Activated naive CD4-positive, alpha-beta T cell treated with anti-CD3 and anti-CD28 coated beads for 36 hours (primary cell): ENCODE results near the gene MGARP. TPM values are rescaled to one million over a fixed set of nuclear protein-coding genes. Genes with fewer than 3 reads are reported as not detected.
A peak's percentile ranks its signal among the peaks of the same experiment; 100 is the strongest.

Source experiments
- CTCF ChIA-PET: fragments of 350-600 bp; sonication (Branson Sonifier 250); formaldehyde crosslinking; loops from one replicate; lab custom pipeline; 2021; ENCODE audit warnings: antibody characterized with exemption; lab: Charles Lee
- DNase-seq: peaks from one replicate; pipeline ENCODE4 v3.0.0-alpha.2; 2020
- H3K27ac Mint-ChIP-seq: one replicate; pipeline ENCODE4 v1.8.0; 2021; ENCODE audit warnings: mild to moderate bottlenecking, mixed read lengths
- H3K27me3 Mint-ChIP-seq: one replicate; pipeline ENCODE4 v1.8.0; 2021; ENCODE audit warnings: low read depth, mixed read lengths
- H3K36me3 Mint-ChIP-seq: one replicate; pipeline ENCODE4 v1.8.0; 2021; ENCODE audit warnings: low read depth, mixed read lengths
- H3K4me1 Mint-ChIP-seq: one replicate; pipeline ENCODE4 v1.8.0; 2021; ENCODE audit warnings: low read depth, mixed read lengths
- H3K4me3 Mint-ChIP-seq: one replicate; pipeline ENCODE4 v1.8.0; 2021; ENCODE audit warnings: mild to moderate bottlenecking, moderate library complexity, mixed read lengths
- H3K9me3 Mint-ChIP-seq: one replicate; pipeline ENCODE4 v1.8.0; 2021; ENCODE audit warnings: mixed read lengths
- intact Hi-C: fragments of 100-400 bp; cut with micrococcal nuclease; formaldehyde crosslinking; loops from one replicate; pipeline ENCODE4 v1.15.1; 2023
- total RNA-seq, 2 experiments: library from RNA; stranded (reverse); gene quantifications; one replicate each; pipeline ENCODE4 v1.2.3, GENCODE V29; 2021

MGARP gene
- total RNA-seq, 2 experiments from 2014 or later = not detected

DNA sequence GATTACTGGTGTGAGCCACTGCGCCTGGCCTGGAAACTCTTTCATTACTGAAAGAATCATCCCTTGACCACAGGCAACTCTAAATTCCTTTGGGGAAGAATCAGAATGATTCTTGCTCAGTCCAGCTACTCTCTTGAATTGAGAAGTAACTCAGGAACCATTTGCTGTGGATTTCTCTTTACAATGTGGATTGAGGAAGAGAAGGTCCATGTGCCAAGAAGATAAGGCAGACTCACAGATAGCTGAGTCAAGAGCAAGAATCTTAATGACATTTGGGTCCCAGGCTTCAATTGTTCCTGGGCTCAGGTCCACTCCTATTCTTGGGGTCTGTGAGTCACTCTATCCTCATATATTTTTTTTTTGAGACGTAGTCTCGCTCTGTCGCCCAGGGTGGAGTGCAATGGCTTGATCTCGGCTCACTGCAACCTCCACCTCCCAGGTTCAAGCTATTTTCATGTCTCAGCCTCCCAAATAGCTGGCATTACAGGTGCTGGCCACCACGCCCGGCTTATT is 6.2 kb upstream of the MGARP start:
- no peaks in the 10 kb centered on the region for H3K4me1 Mint-ChIP-seq
- no peaks in the 10 kb centered on the region for H3K27me3 Mint-ChIP-seq
- no peak overlapping the region for H3K4me3 Mint-ChIP-seq
- no peak for DNase-seq
- peaks cover 16% of the 10 kb centered on the region for H3K36me3 Mint-ChIP-seq
- H3K9me3 Mint-ChIP-seq = peaks cover 9% of the 10 kb centered on the region
- CTCF ChIA-PET = interaction anchor here (0.6 to 1.9 kb wide), 5 partner anchors 9 to 245 kb away, joined by 3 to 7 read pairs (median 4); no protein-coding TSS in a partner anchor
- H3K27ac Mint-ChIP-seq = no peak overlapping the region
- intact Hi-C loops = no loop called here

GRCh38 chr4:139282721-139283075 is 2.7 kb upstream of the MGARP start:
- intact Hi-C loops = no loop called here
- Mint-ChIP-seq H3K27me3 (peaks cover 33% of the 10 kb centered on the region), H3K4me3 (no peak overlapping the region), H3K27ac (no peak overlapping the region), H3K36me3 (peaks cover 12% of the 10 kb centered on the region), H3K9me3 (peaks cover 9% of the 10 kb centered on the region), H3K4me1 (peaks cover 13% of the 10 kb centered on the region)
- CTCF ChIA-PET = interaction anchor here (2.9 kb wide), 1 partner anchor 13 kb away, joined by 13 read pairs; no protein-coding TSS in a partner anchor
- DNase-seq = no peak

DNA sequence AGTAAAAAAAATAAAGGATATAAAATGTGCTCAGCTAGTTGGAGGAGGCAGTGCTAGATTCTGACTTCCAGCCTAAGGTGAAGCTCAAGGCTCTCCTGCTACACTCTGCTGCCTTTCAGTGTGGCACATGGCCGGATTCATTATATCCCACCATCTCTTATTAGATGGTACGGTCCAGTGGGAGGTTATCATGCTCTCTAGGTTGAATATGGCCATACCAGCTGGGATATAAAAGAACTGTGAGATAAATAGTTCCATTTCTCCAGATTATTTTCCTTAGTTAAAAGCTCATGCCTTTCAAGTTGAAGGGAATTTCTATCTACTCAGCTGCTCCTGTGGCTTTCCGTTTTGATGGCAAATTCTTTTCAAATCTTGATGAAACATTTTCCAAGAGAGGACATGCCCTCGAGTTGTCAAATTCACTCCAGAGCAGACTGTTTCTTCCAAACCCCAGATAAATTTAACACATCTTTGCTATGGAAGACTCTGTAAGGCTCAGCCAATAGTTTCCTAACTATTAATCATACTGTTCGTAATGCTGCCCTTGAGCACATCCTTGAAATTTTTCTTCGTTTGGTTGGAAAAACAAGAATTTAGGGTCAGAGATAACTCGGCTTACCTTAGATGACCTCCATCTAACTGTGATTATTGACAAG is 2.2 kb upstream of the MGARP start:
- H3K27ac Mint-ChIP-seq = no peak overlapping the region
- H3K4me1 Mint-ChIP-seq = peaks cover 13% of the 10 kb centered on the region
- no peak overlapping the region for H3K4me3 Mint-ChIP-seq
- CTCF ChIA-PET = interaction anchor here (0.5 to 2.9 kb wide), 5 partner anchors 13 to 252 kb away, joined by 3 to 13 read pairs (median 3); no protein-coding TSS in a partner anchor
- H3K27me3 Mint-ChIP-seq = peaks cover 36% of the 10 kb centered on the region
- DNase-seq = no peak
- intact Hi-C loops = no loop called here
- H3K9me3 Mint-ChIP-seq = peaks cover 9% of the 10 kb centered on the region
- peaks cover 12% of the 10 kb centered on the region for H3K36me3 Mint-ChIP-seq

DNA sequence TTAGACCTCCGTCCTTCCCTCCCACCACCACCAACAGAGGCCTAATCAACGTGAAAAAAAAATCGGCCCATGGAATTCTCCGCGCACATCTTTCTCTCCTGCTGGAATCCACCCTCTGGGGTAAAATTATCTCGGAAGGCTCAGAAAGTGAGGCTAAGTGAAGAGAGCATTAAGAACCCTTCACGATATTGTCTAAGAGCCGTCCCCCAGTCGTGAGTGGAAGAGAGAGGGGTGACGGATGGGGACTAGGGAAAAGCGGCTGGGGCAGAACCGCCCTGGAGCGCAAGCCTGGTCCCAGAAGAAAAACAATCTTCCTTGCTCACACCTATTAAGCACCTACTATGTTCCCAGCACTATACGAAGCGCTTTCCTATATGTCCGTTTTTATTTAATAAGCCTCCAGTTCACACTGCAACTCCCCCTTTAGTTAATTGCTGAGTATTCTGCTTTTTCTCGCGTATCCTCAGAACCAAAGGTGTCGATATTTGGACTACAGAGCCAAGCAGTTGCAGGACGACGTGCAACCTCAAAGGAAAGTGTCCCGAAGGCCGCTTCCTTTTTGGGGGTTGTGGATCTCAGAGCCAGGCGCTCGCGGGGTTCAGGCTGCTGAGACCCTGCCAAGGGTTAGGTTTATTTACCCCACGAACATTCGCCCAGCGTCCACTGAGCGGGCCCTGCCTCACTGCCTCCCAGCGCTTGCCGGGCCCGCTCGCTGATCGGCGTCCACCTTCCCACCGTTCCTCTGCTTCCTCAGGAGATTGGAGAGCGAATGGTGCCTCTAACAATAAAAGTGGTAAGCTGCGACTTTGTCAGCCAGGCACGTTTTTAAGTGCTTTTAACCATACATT is 889 bp downstream of the MGARP start:
- DNase-seq = peak; percentile 7
- CTCF ChIA-PET = interaction anchor here (0.6 to 0.7 kb wide), 2 partner anchors 13 to 70 kb away, joined by 3 read pairs; no protein-coding TSS in a partner anchor
- Mint-ChIP-seq H3K4me3 (peak overlapping the region; percentile 65), H3K27me3 (peaks cover 46% of the 10 kb centered on the region), H3K4me1 (peaks cover 13% of the 10 kb centered on the region), H3K36me3 (peaks cover 1% of the 10 kb centered on the region), H3K27ac (no peak overlapping the region), H3K9me3 (no peaks in the 10 kb centered on the region)
- intact Hi-C loops = no loop called here

DNA sequence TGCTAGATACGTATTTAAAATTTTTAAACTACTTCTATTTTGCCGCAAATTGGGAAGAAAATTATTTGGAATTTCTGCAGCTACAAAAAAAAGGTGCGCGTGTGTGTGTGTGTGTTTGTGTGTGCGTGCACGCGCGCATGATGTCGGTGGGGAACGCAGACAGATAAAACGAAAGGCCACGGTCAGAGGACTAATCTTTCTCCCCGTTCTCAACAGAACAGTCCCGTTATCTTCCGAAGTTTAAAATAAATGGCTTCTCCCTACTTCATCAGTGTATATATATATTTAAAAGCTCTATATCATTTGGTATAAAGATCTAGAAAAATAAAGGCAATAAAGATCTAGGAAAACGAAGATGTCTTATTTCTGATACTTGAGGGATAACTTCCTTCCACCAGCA is 1.5 kb downstream of the MGARP start:
- H3K27me3 Mint-ChIP-seq = peaks cover 46% of the 10 kb centered on the region
- DNase-seq = no peak
- H3K27ac Mint-ChIP-seq = no peak overlapping the region
- H3K4me1 Mint-ChIP-seq = peaks cover 13% of the 10 kb centered on the region
- intact Hi-C loops = no loop called here
- H3K4me3 Mint-ChIP-seq = peak overlapping the region; percentile 65
- no peaks in the 10 kb centered on the region for H3K36me3 Mint-ChIP-seq
- CTCF ChIA-PET = interaction anchor here (0.7 kb wide), 1 partner anchor 13 kb away, joined by 3 read pairs; no protein-coding TSS in a partner anchor
- H3K9me3 Mint-ChIP-seq = no peaks in the 10 kb centered on the region

DNA sequence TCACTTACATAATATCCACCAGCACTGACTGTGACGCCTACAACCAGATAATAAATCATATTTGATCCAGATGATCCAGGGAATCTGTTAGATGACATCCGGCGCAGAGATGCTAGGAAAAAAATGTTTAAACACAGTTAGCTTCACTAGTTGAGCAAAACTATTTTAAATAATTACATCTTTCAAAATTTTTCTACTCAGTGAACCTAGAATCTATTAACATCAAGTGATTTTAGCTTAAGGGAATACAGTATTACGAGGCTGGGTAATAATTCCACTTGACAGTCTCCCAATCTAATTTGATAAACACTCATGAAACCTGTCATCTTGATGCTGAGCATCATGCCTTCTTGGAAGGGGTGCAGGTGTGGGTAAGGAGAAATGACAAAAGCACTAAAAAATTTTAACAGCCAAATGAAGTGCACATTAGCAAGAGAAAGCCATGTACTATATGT is 4.7 kb downstream of the MGARP start:
- Mint-ChIP-seq H3K27me3 (peaks cover 37% of the 10 kb centered on the region), H3K9me3 (no peaks in the 10 kb centered on the region), H3K36me3 (no peaks in the 10 kb centered on the region), H3K4me1 (peaks cover 13% of the 10 kb centered on the region), H3K27ac (no peak overlapping the region), H3K4me3 (no peak overlapping the region)
- no peak for DNase-seq
- intact Hi-C loops = no loop called here
- CTCF ChIA-PET = interaction anchor here (1.3 to 1.6 kb wide), 3 partner anchors 21 to 175 kb away, joined by 3 to 4 read pairs (median 3); no protein-coding TSS in a partner anchor

- H3K27ac Mint-ChIP-seq = no peak overlapping the region
- H3K4me1 Mint-ChIP-seq = peaks cover 11% of the 10 kb centered on the region
- intact Hi-C loops = no loop called here
- no peak overlapping the region for H3K4me3 Mint-ChIP-seq
- peaks cover 32% of the 10 kb centered on the region for H3K27me3 Mint-ChIP-seq
- CTCF ChIA-PET = interaction anchor here (1.3 to 1.6 kb wide), 3 partner anchors 21 to 175 kb away, joined by 3 to 4 read pairs (median 3); no protein-coding TSS in a partner anchor
- DNase-seq = no peak
- no peaks in the 10 kb centered on the region for H3K9me3 Mint-ChIP-seq
- no peaks in the 10 kb centered on the region for H3K36me3 Mint-ChIP-seq
Measured at GRCh38 chr4:139274790-139275189, 5.2 kb downstream of the MGARP start.

GRCh38 chr4:139273835-139274234 is 6.2 kb downstream of the MGARP start:
- DNase-seq = no peak
- CTCF ChIA-PET = no interaction called here
- H3K36me3 Mint-ChIP-seq = no peaks in the 10 kb centered on the region
- H3K27ac Mint-ChIP-seq = no peak overlapping the region
- intact Hi-C loops = no loop called here
- H3K27me3 Mint-ChIP-seq = peaks cover 22% of the 10 kb centered on the region
- H3K4me3 Mint-ChIP-seq = no peak overlapping the region
- peaks cover 2% of the 10 kb centered on the region for H3K4me1 Mint-ChIP-seq
- H3K9me3 Mint-ChIP-seq = no peaks in the 10 kb centered on the region

DNA sequence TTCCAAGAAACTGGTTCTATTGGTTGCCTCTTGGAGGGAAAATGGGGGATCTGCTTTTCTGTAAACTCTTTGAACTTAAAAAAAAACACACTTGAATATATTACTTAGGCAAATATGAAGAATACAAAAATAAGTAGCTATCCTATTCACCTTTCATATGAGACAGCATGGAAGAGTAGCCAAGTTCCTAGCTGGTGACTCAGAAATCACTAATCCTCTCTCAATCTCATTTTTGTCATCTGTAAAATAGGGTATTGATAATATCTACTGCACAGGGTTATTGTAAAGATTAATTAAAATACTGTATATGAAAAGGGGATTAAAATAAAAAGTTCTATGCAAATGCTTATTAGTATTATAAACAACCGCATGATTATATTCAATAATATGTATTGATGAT is 12.7 kb downstream of the MGARP start:
- Mint-ChIP-seq H3K4me1 (peaks cover 18% of the 10 kb centered on the region), H3K36me3 (no peaks in the 10 kb centered on the region), H3K27ac (no peak overlapping the region), H3K9me3 (no peaks in the 10 kb centered on the region), H3K4me3 (peak overlapping the region; percentile 52), H3K27me3 (no peaks in the 10 kb centered on the region)
- CTCF ChIA-PET = interaction anchor here (1.3 to 2.6 kb wide), 2 partner anchors 29 to 237 kb away, joined by 5 to 16 read pairs; no protein-coding TSS in a partner anchor
- intact Hi-C loops = loop anchor here (2.0 to 5.0 kb wide), 3 partner anchors 38 to 830 kb away; no protein-coding TSS in a partner anchor
- DNase-seq = no peak

- Mint-ChIP-seq H3K36me3 (no peaks in the 10 kb centered on the region), H3K9me3 (no peaks in the 10 kb centered on the region), H3K27me3 (no peaks in the 10 kb centered on the region), H3K4me1 (peaks cover 18% of the 10 kb centered on the region), H3K27ac (peak overlapping the region; percentile 60), H3K4me3 (peak overlapping the region; percentile 52)
- peak; percentile 91 for DNase-seq
- CTCF ChIA-PET = interaction anchor here (0.7 to 2.6 kb wide), 8 partner anchors 10 to 236 kb away, joined by 3 to 16 read pairs (median 4); no protein-coding TSS in a partner anchor
- intact Hi-C loops = loop anchor here (1.0 to 5.0 kb wide), 13 partner anchors 14 to 831 kb away; partner anchors contain the start of genes MGARP, NDUFC1, NOCT and RAB33B
Measured at GRCh38 chr4:139266583-139267257, 13.3 kb downstream of the MGARP start.

- Mint-ChIP-seq H3K4me1 (peaks cover 18% of the 10 kb centered on the region), H3K27me3 (no peaks in the 10 kb centered on the region), H3K27ac (peak overlapping the region; percentile 60), H3K9me3 (no peaks in the 10 kb centered on the region), H3K4me3 (peak overlapping the region; percentile 52), H3K36me3 (no peaks in the 10 kb centered on the region)
- CTCF ChIA-PET = interaction anchor here (0.6 to 2.6 kb wide), 10 partner anchors 10 to 236 kb away, joined by 3 to 16 read pairs (median 3); no protein-coding TSS in a partner anchor
- intact Hi-C loops = loop anchor here (1.0 to 5.0 kb wide), 13 partner anchors 14 to 831 kb away; partner anchors contain the start of genes MGARP, NDUFC1, NOCT and RAB33B
- DNase-seq = no peak
Measured at GRCh38 chr4:139266208-139266582, 13.8 kb downstream of the MGARP start.
